Fibroblast of gingiva (primary cell): ENCODE results near the gene SCGB1D4.

Experiments
- DNase-seq: peaks from one replicate; pipeline ENCODE4 v3.0.0-alpha.2; 2011; ENCODE audit warnings: low read depth

SCGB1D4 gene

DNA sequence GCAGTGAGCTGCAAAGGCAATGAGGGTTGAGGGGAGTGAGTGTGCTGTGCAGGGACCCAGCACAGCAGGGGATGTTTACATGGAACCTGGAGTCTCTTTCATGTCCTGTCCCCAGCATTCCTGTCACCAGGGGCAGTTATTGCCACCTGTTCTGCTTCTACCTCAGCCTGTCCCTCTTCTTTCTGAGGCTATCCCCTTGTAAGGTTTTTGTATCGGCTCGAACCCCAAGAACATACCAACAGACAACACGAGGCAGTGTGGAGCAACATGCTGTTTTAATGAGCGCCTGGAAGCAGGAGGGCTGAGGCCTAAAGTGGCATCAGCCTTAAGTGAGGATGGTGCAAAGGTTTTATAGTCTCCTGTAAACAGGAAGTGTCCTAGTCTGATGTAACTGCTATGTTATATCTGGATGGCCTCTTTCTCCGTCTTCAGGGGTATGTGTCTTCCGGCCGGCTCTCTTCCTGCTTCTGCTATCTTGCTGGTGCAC lies 25.0 kb downstream of the SCGB1D4 start:
- DNase-seq: no peak

DNA sequence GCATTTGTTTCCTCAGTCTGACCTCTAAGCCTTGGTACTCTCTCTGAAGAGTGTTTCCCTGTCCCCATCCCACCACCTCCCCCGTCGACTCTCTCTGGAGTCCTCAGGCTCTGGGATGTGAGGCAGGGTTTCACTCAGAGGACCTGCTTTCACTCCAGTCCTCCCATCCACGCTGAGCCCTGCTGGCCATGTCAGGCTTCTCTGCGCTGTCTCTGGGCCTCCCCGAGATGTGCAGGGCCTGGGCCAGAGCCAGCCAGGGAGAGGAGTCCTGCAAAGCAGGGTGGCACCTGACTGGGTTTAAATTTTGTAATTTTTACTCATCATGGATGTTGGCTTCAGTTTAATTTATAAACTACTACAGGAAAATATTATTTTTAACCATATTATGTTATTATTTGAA lies 25.6 kb downstream of the SCGB1D4 start:
- no peak for DNase-seq

DNA sequence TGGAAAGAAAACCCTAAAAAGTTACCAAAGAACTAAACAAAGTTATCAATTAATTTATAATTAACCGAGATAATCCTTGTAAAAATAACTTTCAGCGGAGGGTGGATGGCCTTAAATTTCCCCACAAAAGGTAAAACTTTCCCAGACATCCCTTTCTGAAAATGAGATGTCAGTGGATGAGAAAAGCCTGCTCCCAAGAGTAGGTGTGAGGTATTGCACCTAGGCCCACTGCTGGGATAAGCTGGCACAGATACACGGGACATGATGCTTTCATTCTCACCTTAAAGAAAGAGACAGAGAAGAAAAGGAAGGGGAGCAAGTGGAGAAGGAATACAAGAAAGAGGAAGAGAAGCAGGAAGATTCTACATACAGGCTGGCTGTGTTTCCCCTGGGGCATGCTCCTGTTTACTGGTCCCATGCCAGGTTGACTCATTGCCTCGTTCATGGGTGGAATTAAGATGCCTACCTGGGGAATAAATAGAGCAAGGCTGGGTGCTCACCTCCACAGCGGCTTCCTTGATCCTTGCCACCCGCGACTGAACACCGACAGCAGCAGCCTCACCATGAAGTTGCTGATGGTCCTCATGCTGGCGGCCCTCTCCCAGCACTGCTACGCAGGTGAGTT lies 29.1 kb downstream of the SCGB1D4 start, which contains the start of gene SCGB2A2:
Gene SCGB2A2, plus strand, starts transcription at position 505 of the 625 bp plus-strand sequence. Its CDS starts 59 bp downstream, at position 564.
- no peak for DNase-seq

DNA sequence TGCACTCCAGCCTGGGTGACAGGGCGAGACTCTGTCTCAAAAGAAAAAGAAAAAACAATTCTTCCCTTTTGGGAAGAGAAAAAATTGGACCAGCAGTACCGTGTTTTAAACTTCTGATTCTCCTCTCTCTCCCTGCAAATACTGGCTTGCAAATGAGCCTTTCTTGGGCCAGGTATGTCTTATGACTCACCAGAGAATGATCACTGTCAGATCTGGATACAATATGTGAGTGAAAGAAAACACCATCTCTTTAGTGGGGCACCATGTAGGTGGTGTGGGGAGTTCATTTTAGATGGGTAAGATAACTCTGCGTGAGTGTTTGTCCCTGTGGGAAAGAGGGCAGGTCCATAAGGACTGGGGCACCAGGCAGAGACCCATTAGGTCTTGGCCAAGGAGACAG lies 31.3 kb downstream of the SCGB1D4 start:
- DNase-seq: no peak

DNA sequence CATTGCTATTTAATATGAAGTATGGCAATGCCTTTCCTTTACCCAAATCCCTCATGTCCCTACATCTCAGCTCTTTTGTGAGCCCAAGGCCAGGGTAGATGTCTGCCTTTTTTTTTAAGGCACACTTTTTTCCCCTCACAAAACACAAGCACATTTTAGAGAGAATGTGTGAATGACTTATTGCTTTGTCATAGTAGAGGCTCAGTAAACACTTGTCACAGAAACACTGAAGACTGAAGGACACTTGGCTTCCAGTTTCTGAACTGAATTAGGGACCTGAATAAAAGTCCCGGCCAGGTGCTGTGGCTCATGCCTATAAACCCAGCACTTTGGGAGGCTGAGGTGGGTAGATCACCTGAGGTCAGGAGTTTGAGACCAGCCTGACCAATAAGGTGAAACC lies 31.8 kb downstream of the SCGB1D4 start:
- no peak for DNase-seq

DNA sequence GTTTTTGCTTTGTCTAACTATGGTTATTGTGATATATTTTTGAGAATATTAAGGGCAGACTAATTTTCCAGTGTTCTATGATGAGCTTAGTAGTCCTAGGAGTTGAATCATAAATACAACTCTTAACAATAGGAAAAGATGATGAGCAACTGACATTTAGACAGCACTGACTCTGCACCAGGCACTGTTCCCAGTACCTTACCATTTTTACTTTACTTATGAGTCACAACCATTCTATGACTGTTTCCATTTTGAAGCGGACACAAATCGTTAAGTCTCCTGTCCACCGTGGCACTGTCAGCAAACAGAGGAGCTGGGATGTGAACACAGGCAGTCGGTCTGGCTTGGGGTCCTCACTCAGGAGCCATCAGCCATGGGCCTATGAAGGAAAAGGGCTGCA lies 32.3 kb downstream of the SCGB1D4 start:
- no peak for DNase-seq

DNA sequence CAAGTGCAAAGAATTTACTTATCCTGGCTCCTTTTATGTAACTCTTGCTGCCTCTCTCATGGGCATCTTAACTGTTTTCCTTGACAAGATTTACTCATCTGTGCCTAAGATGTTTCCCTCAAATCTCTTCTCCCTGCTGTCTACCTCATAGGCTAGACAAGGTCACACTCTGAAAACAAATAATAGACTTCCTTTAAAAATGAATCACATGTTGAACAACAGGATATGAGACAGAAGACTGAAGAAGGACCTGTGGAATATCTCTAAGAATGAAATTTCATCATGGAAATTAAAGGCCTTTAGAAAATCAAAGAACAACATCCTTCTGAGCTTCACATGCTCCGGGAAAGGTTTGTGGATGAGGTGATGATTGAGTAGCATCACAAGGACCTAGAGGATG lies 34.9 kb downstream of the SCGB1D4 start:
- DNase-seq: no peak

DNA sequence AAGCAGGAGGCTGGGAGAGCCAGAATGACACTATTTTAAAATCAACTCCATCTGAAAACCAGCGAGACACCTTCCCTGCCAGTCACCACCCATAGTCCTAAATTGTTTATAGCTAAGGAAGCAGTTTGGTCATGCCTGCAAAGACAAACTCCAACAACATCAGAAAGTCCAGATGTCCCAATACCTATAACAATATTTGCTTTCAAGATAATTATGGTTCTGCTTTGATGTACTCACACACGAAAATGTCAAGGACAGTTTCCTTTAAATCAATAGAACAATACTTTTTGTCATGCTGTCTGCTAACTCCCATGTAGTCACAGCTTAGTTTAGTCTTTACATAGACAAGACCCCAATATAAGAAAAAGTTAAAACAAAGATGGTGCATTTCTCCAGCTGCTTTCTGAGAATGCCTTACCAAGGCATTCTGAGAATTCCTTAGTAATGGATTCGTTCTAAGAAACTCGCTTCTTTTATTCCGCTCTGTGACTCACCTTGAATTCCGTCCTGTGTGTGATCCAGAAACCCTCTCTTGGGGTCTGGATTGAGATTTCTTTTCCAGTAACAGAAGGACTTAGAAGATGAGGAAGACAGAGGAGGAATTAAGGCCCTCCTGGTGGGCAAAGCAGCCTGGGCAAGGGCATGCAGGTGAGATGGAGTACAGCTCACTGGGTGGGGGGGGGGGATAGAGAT lies 38.5 kb downstream of the SCGB1D4 start:
- no peak for DNase-seq

DNA sequence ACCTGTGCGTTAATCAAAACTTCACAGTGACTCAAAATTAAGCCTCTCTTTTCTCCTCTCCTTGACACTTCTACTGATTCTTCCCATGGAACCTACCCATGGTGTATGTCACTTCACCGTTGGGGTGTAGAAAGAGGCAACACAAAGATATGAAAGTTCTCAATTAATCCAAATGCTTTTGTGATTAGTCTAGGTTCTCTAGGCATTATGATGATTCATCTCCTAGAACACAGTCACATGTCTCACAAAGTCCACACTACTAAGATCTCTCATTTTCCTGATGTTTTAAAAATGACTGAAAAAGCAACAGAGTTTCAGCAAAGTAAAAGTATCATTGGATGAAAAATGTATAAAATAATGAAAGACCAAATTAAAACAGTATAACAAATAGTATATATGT lies 42.6 kb downstream of the SCGB1D4 start:
- DNase-seq: no peak

DNA sequence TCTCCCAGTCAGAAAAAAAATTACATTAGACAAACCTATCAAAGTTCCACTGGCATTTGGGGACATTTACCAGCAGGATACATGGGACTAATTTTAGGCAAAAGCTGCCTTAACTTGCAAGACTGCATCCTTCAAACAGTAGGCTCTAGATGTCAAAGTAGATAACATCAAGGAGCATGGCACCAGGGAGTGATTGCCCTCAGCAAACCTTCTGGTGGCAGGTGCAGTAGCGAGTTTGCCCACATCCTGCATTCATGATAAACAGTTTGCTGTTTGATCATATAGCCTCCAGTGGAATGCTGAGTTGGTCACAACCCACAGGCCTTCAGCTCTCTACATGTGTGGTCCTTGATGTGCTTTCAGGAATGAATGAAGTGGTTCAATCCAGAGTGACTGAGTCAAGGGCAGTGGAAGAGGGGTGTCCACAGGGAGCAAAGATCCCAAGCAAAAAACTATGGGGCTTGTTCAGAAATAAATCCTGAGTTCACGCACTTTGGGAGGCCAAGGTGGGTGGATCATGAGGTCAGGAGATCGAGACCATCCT lies 44.8 kb downstream of the SCGB1D4 start:
- DNase-seq: no peak

DNA sequence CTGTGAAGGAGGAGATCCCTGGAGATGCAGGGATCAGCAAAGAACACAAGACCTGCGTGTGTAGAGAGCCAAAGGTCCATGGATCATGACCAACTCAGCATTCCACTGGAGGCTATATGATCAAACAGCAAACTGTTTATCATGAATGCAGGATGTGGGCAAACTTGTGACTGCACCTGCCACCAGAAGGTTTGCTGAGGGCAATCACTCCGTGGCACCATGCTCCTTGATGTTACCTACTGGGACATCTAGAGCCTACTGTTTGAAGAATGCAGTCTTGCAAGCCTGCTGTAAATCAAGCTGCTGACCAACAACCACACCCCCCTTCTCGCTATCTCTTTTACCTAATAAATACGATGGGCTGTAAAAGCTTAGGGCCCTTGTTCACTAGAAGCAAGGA lies 47.2 kb downstream of the SCGB1D4 start:
- no peak for DNase-seq
